ENCODE data around the gene INPP4A. TPM values are rescaled to one million over a fixed set of nuclear protein-coding genes. Genes with fewer than 3 reads are reported as not detected.
A peak's percentile ranks its signal among the peaks of the same experiment; 100 is the strongest.

Gene INPP4A
- total and polyA plus RNA-seq, 9 of the 15 experiments (the other 6 are each of a cell fraction or from before 2014, with no cell fraction given) = 1.8 to 15.7 (median 8.3) TPM

DNA sequence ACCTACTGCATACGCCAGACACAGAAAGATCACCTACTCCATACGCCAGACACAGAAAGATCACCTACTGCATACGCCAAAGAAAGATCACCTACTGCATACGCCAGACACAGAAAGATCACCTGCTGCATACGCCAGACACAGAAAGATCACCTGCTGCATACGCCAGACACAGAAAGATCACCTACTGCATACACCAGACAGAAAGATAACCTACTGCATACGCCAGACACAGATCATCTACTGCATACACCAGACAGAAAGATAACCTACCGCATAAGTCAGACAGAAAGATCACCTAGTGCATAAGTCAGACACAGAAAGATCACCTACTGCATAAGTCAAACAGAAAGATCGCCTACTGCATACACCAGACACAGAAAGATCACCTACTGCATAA lies 137.9 kb downstream of the INPP4A start:
- no peaks in the 10 kb centered on the region for H3K79me2 ChIP-seq (ENCODE audit: control insufficient read depth, insufficient read depth, low read length)
- CTCF ChIA-PET (ENCODE audit: low intra/inter-chr PET ratio) = interaction anchor here (0.6 kb wide), 1 partner anchor 8 kb away, joined by 3 read pairs; no protein-coding TSS in a partner anchor
- in situ Hi-C loops (cut with MboI) (no loop called here), intact Hi-C loops (cut with micrococcal nuclease) (no loop called here)
- H3K9me3 ChIP-seq (replicated peaks; ENCODE audit: control insufficient read depth, insufficient read depth, low read depth, low read length) = no peaks in the 10 kb centered on the region
- POLR2A ChIA-PET = no interaction called here
- no peaks in the 10 kb centered on the region for H3K27me3 ChIP-seq (ENCODE audit: control insufficient read depth in 2 of 2, insufficient read depth in 2 of 2, low read length in 2 of 2)
- no peak overlapping the region for H3K9ac ChIP-seq (ENCODE audit: insufficient read depth in 1 of 2, low read depth in 2 of 2, low read length in 2 of 2)
- peaks cover 0 to 3% of the 10 kb centered on the region in 2 experiments; a peak in 1 of 5 replicates for H3K4me1 ChIP-seq (replicated peaks in 1 of 2; ENCODE audit: control insufficient read depth in 2 of 2, insufficient read depth in 2 of 2, low read length in 2 of 2)
- TF ChIP-seq ZKSCAN8 (CRISPR knock-in tag; IDR thresholded peaks at IDR 0.05) (peak; percentile 74; the same call in 1 of the 2 replicates), SAFB (IDR thresholded peaks at IDR 0.05; ENCODE audit: borderline replicate concordance, low read depth, low read length) (no peak)
- ATAC-seq = no peak
- no peaks in the 10 kb centered on the region for H3K9me1 ChIP-seq (ENCODE audit: control insufficient read depth, insufficient read depth, low read length)
- H3K4me2 ChIP-seq (ENCODE audit: insufficient read depth, low read length) = no peak overlapping the region
- H4K20me1 ChIP-seq (replicated peaks; ENCODE audit: control insufficient read depth, insufficient read depth, low read length) = no peaks in the 10 kb centered on the region
- peaks cover 19% of the 10 kb centered on the region; the same call in 2 of the 3 replicates for H3K36me3 ChIP-seq (ENCODE audit: control insufficient read depth, insufficient read depth, low read length)
- 85% methylated on average over 9 of the region's 9 CpGs for WGBS (ENCODE audit: insufficient coverage, low coverage, missing lambda C conversion rate)
- no TSS peak for BruUV-seq (replicated peaks)
- DNase-seq (ENCODE audit: extremely low read depth in 1 of 4, low spot score in 3 of 4) = no peak
- no peak for FAIRE-seq
- no peak overlapping the region for H2AFZ ChIP-seq (ENCODE audit: low read depth, low read length)
- H3K27ac ChIP-seq (ENCODE audit: extremely low read depth, low read depth, low read length) = no peak overlapping the region
- H3K4me3 ChIP-seq = no peak overlapping the region

GRCh38 chr2:98583276-98583675 lies 138.6 kb downstream of the INPP4A start:
- no peak overlapping the region for H2AFZ ChIP-seq (ENCODE audit: low read depth, low read length)
- CTCF ChIA-PET (ENCODE audit: low intra/inter-chr PET ratio) = no interaction called here
- intact Hi-C loops (cut with micrococcal nuclease) (no loop called here), in situ Hi-C loops (cut with MboI) (no loop called here)
- no peak for TF ChIP-seq KLF10 (CRISPR knock-in tag; IDR thresholded peaks at IDR 0.05)
- TF ChIP-seq, protein P1, sequence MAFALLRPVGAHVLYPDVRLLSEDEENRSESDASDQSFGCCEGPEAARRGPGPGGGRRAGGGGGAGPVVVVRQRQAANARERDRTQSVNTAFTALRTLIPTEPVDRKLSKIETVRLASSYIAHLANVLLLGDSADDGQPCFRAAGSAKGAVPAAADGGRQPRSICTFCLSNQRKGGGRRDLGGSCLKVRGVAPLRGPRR (CRISPR knock-in tag; IDR thresholded peaks at IDR 0.05) = no peak
- TF ChIP-seq RHOXF2B (CRISPR knock-in tag; conservative IDR thresholded peaks at IDR 0.05) = no peak
- TF ChIP-seq TCFL5 (CRISPR knock-in tag; conservative IDR thresholded peaks at IDR 0.05) = no peak
- no peak for TF ChIP-seq DPF2 (IDR thresholded peaks at IDR 0.05)
- no peak for TF ChIP-seq ZNF668 (CRISPR knock-in tag; IDR thresholded peaks at IDR 0.05)
- TF ChIP-seq HOMEZ (CRISPR knock-in tag; IDR thresholded peaks at IDR 0.05) = no peak
- TF ChIP-seq ZNF561 (CRISPR knock-in tag; conservative IDR thresholded peaks at IDR 0.05) = no peak
- TF ChIP-seq ZNF766 (CRISPR knock-in tag; conservative IDR thresholded peaks at IDR 0.05) = no peak
- no peak for TF ChIP-seq TAL1 (IDR thresholded peaks at IDR 0.05)
- TF ChIP-seq RFX1 (IDR thresholded peaks at IDR 0.05) = no peak
- TF ChIP-seq SETDB1 (IDR thresholded peaks at IDR 0.05; ENCODE audit: low read length) = no peak
- no peak for TF ChIP-seq MTF1 (CRISPR knock-in tag; IDR thresholded peaks at IDR 0.05; ENCODE audit: borderline replicate concordance)
- no peak for TF ChIP-seq ZFP30 (CRISPR knock-in tag; IDR thresholded peaks at IDR 0.05; ENCODE audit: borderline replicate concordance)
- TF ChIP-seq L3MBTL2 (IDR thresholded peaks at IDR 0.05) = no peak
- TF ChIP-seq FUS (optimal IDR thresholded peaks at IDR 0.05; ENCODE audit: low read depth, low read length) = no peak
- ATAC-seq (no peak), FAIRE-seq (no peak), DNase-seq (ENCODE audit: extremely low read depth in 1 of 4, low spot score in 3 of 4) (no peak)
- WGBS (ENCODE audit: insufficient coverage, low coverage, missing lambda C conversion rate) = 73% methylated on average over 7 of the region's 7 CpGs
- no peak overlapping the region for H3K9ac ChIP-seq (ENCODE audit: insufficient read depth in 1 of 2, low read depth in 2 of 2, low read length in 2 of 2)
- peaks cover 0 to 3% of the 10 kb centered on the region in 2 experiments; a peak in 1 of 5 replicates for H3K4me1 ChIP-seq (replicated peaks in 1 of 2; ENCODE audit: control insufficient read depth in 2 of 2, insufficient read depth in 2 of 2, low read length in 2 of 2)
- no TSS peak for BruUV-seq (replicated peaks)
- H3K79me2 ChIP-seq (ENCODE audit: control insufficient read depth, insufficient read depth, low read length) = no peaks in the 10 kb centered on the region
- no peak overlapping the region for H3K4me2 ChIP-seq (ENCODE audit: insufficient read depth, low read length)
- no peak overlapping the region for H3K4me3 ChIP-seq
- H3K9me1 ChIP-seq (ENCODE audit: control insufficient read depth, insufficient read depth, low read length) = no peaks in the 10 kb centered on the region
- H3K27ac ChIP-seq (ENCODE audit: extremely low read depth, low read depth, low read length) = no peak overlapping the region
- no peaks in the 10 kb centered on the region for H3K27me3 ChIP-seq (ENCODE audit: control insufficient read depth in 2 of 2, insufficient read depth in 2 of 2, low read length in 2 of 2)
- POLR2A ChIA-PET = interaction anchor here (0.8 kb wide), 1 partner anchor 23 kb away, joined by 3 read pairs; no protein-coding TSS in a partner anchor
- H3K9me3 ChIP-seq (replicated peaks; ENCODE audit: control insufficient read depth, insufficient read depth, low read depth, low read length) = no peaks in the 10 kb centered on the region
- peaks cover 14% of the 10 kb centered on the region; the same call in 2 of the 3 replicates for H3K36me3 ChIP-seq (ENCODE audit: control insufficient read depth, insufficient read depth, low read length)
- H4K20me1 ChIP-seq (replicated peaks; ENCODE audit: control insufficient read depth, insufficient read depth, low read length) = no peaks in the 10 kb centered on the region
